GM19395 (cell line): ENCODE results near the gene CEP112.

Experiments used
- ATAC-seq: cut with Tn5 transposase; IDR thresholded peaks from one replicate; pipeline ENCODE4 v1.9.1; 2021; ENCODE audit warnings: mild to moderate bottlenecking, moderate library complexity; ENCODE audit not compliant: unreplicated experiment

The CEP112 gene

DNA sequence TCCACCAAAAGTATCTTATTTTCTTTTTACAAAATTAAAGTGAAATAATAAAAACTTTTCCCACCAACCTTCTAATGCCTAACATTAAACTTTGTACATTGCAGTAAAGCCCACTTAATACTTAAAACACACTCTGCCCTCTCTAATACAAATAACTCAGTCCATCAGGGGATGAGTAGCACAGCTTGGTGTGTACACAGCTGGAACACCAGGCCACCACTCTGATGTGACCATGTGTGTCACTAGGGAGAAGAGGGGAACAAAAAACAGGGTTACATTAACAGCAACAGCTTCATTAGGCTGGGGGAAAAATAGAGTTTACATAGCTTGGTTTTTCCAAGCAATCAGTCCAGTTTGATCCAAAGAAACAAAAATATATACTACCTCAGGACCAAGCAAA, 295.0 kb downstream of the CEP112 start:
- no peak for ATAC-seq

DNA sequence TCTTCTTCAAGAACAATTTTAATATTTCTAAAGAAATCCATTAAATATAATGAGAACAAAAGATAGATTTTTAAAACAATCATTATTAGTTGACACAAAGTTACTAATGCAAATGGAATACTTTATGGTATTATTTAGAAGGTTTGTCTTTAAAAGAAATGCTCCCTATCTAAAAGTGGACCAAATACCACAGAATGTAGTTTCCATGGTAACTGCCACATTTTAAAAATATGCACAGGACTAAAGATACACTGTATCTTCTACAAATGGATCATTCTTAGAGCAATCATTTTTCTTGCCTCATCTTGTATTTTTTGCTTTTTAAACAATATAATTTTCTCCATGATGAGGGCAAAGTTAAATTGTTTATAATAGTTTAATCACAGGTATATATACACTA, 296.0 kb downstream of the CEP112 start:
- no peak for ATAC-seq

DNA sequence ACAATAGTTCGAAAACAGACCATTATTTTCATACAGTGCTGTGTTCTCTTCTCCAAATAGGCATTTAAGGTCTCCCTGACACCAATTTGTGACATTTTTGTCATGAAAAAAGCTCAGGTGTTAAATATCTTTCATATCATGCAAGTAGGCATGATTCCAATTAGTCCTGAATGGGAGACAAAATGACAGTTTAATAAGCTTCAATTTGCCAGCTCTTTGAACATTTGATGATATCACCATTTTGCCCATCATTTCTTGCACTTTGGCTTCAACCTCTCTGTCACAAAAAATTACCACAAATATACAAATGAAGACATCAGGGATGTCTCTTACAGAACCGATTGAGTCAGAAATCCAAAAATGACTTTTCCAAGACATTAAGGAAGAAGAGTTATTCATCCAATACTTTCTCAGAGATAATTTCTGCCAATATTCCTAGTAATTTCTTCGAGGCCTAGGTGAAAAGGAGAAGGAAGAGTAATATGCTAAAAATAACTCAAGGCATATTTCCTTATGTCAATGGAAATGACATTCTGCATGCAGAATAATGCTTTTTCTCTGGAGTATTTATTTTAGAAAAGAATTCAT, 298.1 kb downstream of the CEP112 start:
- no peak for ATAC-seq

DNA sequence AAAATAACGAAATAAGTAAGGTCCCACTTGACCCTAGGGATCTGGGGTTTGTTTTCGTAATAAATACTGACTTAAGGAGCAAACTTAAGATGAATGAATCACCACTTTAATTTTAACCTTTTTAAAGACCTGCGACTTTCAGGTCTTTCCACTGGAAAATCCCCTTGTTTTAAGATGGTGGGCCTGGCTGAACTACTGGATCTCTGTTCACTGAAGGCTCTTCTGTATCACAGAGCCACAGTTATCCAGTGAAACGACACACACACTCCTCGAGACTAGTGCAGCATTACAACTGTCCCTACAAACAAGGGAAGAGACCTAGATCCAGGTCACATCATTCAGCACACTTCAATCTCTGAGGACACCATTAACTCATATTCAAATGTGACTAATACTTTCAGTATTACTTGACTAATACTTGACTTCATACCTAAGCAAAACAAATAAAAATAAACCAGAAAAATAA, 299.0 kb downstream of the CEP112 start:
- ATAC-seq = peak; percentile 58

DNA sequence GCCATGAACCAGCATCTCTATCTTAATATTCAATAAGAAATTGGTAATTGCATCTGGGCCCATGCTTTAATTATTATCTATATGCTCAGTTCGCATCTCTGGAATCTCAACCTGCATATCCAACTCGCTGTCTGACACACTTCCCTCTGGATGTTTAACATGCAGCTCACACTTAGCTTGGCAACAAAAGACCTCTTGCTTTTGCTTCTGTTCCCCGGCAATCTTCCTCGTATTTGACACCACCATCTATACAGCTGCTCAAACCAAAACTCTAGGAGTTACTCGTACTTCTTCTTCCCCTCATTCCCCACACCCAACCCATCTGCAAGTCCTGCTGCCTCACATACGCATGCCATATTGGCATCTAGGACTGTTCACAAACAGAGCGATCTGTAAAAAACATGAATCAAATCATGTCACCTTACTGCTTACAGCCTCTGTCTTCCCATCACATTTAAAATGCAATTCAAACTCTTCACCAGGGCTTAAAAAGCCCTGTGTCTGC, 300.6 kb downstream of the CEP112 start:
- ATAC-seq = no peak

DNA sequence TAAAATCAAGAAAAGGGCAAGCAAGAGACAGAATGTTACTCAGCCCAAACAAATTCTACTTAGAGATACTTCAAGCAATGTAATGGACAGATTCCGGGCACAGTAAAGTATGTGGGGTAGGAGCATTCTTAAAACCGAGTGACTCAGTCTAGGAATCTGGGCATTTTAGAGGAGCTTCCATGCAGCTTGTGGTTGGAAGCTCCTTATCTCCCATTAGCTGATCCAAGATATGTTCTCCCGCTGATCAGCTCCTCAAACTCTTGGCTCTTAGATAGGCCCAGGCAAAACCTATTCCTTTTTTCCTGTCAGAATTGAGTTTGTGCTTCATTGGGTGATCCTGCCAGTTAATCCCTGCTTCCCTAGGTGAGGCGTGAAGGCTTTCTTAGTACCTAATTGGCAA, 303.3 kb downstream of the CEP112 start:
- ATAC-seq = no peak

DNA sequence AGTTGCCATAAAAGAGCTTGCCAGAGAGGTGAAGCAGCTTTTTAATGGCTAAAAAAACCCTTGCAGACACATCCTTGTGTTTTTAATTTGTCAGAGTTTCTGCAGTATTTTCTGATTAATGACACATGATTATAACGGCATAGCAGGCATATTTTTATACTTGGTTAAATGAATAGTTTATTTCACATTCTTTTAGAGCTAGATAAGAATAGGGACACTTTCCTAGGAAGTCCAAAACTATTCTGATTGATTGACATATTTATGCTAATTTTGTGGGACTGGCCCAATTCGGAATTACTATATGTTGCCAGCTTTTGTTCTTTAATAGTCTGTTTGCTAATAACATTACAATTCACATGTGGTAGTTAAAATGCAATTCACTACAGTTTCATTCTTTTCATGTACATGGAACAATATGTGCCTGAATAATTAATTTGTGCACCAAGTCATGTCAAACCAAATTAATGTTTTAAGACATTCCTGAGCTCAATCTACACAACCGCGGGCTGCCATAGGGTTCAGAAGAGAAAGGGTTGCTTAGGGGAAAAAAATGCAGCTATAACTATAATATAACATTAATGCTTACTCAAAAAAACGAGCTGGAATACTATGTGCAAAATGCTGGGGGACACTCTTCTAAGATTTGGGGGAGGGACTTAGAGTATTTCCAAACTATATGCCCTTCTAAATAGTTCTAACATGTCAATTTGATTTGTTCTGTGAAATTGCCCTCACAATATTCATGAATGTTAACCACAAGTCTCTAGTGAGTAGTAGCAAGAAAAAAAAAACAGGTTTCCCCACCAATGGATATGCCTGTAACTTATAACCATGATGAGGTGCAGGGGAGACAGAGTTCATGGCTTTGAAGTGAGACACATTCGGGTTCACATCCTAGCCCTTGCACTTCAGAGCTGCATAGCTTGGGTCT, 305.4 kb downstream of the CEP112 start:
- no peak for ATAC-seq

DNA sequence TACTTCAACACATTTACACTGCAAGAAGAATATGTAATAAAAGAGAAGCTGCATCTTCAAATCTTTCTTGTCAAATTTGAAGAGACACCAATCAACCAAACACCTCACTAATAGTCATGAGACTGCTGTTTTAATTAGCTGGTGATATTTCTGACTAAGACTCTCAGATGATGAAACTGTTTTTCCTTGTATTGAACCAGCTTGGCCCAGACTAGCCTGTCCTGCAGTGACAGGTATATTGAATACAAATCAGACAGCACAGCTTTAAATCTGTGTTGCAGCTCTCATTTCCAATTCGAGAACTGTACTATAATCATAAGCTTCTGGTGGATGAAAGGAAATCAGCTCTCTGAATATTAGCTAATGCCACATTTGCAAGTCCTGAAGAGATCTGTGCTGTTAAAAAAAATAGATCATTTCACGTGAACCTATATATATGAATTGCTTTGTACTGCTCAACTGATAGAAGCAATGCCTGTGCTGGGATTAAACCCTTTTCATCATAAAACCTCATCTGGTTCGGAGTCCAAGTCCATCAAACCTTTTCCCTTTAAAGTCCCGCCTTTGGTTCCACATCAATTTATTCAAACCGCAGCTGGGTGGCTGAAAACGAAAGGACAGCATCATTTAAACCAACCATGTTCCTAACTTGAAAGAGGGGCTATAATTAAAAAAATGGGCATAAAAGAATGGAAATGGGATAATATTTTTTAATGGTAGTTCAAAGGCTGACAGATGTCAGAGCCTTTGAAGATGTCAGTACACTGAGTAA, 306.2 kb downstream of the CEP112 start:
- ATAC-seq = no peak

DNA sequence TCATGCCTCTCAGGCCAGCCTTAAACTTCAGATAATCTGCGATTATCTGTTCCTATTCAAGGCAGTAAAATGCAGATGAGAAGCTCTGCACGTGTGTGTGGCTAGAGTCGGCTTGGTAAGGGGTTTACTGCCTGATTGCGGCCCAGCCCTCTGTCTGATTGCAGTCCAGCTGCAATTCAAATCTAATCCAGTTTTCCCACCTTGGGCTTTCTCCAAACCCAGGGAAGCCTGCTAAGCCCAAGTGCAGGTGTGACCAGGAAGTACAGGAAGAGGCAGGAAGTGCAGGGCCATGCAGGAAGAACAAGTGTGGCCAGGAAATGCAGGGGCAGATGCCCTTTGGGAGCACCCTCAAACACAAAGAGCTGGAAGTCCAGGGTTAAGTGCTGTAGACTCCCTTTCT, 314.9 kb downstream of the CEP112 start:
- ATAC-seq = no peak

DNA sequence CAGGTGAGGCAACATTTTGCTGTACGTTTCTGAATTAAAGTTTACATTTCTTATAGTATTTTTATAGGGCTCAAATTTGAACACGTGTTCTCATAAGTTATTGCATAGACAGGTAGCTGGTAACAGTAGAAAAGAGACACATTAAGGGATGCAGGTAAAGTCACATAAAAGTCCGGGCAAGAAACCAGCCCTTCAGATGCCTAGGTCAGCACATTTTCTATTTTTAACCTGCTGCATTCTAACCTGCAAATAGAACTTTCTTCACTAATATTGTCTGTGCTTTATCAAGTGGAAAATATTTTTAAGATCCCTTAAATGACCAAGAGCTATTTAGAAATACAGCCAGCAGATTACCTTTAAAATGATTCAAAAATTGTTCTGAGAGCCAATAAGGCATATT, 323.1 kb downstream of the CEP112 start:
- no peak for ATAC-seq

DNA sequence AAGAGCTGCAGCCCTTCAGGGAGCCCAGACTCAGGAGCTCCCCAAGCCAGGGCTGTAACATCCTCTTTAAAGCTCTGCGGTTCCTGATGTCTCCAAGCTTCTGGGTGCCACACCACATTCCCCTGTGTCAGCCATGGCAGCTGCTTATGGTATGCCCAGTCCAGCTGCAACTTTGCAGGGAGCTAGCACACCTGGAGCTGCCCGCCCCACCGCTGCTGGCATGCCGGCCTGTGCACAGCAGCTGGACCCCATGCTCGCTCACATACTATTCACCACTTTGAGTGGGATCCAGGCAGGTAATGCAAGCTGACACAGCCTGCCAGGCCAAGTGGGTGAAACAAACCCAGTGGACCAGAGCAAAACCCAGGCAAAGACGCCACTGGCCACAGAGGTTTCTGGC, 324.9 kb downstream of the CEP112 start:
- ATAC-seq = no peak

DNA sequence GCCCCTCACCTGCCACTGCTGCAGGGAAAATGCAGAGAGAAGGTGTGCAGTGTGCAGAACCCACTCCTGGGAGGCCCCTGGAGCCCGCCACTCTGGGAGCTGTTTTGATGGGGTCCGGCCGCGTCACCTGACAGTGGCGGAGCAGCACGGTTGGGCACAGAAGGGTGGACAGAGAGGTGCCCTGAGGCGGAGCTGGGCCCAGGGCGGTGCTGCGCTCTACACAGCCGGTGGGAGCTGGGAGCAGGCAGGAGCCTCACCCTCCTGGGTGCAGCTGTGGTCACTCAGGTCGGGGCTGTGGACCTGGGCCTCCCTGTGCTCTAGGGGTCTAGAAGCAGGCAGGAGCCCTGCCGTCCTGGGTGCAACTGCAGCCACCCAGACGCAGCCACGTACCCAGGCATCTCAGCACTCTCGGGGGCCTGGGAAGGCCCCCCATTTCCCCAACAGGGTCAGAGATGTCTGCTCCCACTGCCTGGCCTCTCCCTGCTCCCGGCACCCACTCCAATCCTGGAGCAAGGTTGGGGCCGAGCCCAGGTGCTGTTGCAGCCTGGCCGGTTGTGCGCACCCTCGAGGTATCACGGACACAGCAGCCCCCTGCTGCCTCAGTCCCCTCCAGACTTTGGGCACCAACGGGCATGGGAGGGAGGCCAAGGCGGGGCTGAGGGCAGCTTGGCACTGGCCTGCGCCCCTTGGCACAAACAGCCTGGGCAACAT, 326.1 kb downstream of the CEP112 start:
- ATAC-seq = no peak

DNA sequence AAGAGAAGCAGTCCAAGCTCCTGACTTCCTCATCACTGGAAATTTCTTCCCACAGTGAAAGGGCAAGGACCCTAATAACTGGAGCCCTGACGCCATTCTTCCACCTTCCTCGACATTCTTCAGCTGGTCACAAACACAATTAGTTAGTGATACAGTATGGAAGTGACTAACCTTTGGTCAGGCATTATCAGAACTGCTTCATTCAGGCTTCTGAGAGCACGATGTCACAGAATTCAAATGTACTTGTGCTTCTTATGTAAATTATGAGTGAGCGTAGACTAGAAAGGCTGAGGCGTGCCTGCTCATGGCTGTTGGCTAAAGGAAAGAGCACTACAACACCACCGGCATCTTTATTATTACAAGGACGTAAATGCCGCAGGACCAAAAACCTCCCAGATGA, 327.5 kb downstream of the CEP112 start:
- ATAC-seq = no peak

DNA sequence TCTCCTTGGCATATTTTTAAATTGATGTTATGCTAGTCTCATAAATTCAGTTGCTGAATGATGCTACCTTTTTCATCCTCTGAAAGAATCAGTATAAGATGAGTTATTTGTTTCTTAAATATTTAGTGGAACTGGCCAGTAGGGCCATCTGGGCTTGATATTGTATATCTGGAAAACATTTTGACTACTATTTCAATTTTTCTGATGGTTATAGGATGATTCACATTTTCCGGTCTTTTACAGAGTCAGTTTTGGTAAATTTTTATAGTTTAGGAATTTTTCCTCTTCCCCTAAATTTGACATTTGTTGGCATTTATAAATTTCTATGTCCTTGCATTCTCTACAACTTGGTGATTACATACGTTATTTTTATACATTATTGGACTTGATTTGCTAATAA, 334.2 kb downstream of the CEP112 start:
- no peak for ATAC-seq

DNA sequence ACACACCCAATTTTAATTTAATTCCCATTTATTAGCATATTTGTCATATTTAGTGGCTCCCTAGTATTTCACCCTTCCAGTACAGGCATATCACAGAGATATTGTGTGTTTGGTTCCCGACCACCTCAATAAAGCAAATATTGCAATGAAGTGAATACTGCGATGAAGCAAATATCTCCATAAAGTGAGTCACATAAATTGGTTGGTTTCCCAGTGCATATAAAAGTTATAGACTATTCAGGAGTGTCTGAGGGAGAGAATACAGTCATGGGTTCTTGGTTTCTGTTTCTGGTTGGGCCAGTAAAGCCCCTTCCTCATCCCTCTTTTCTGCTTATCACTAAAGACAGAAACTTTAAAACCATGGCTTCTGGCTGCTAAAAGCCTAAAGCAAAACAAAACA, 335.1 kb downstream of the CEP112 start:
- no peak for ATAC-seq

DNA sequence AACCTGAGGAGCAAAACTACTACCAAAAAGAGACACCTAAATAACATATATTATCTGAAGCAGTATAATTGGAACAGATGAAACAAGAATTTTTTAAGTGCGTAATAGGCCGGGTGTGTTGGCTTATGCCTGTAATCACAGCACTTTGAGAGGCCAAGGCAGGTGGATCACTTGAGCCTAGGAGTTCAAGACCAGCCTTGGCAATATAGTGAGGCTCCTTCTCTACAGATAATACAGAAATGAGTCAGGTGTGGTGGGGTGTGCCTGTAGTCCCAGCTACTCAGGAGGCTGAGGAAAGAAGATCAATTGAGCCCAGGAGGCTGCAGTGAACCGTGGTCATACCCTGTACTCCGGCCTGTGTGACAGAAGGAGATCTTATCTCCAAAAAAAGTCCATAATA, 336.3 kb downstream of the CEP112 start:
- no peak for ATAC-seq

DNA sequence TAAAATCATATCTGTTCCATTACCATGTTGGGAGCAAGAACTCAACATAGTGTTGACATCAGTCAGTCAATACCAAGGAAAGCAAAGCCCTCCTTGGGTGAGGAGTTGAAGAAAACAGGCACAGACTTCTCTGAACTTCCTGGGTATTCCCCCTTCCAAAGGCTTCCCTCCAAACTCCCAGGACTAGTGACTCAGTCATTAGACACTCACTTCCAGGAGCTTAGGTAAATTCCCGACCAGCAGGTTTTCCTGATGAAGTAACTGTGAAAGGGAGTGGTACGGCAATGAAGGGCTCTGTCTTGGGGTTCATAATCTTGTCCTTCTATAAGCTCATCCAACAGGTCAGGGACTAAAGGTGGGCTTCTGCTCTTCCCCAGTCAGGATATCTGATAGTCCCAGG, 336.7 kb downstream of the CEP112 start:
- ATAC-seq = no peak

DNA sequence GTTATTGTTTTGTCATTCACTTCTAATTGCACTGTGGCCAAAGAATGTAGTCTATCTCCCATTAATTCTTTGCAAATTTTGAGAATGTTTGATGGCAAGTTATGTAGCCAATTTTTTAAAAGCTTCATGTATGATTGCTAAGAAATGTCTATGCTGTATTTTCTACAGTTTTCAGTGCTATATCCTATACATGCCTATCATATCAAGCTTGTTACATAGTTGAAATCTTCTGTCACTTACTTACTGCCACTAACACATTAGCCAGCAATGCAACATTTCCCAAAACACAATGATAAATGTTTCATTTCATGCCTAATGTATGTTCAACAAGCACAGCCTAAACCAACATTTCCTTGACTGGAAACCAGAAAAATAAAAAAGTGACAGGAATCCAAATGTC, 338.1 kb downstream of the CEP112 start:
- ATAC-seq = no peak

DNA sequence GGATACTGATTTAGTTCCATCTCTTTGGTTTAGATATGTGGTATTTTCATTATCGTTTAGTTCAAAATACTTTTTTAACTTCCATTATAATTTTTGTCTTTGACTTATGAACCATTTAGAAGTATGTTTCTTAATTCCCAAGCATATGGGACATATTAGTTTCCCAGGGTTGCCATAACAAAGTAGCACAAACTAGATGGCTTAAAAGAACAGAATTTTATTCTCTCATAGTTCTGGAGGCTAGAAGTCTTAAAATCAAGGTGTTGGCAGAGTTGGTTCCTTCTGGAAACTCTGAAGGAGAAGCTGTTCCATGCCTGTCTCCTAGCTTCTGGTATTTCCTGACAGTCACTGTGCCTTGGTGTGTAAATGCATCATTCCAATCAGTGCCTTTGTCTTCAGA, 339.0 kb downstream of the CEP112 start:
- no peak for ATAC-seq

DNA sequence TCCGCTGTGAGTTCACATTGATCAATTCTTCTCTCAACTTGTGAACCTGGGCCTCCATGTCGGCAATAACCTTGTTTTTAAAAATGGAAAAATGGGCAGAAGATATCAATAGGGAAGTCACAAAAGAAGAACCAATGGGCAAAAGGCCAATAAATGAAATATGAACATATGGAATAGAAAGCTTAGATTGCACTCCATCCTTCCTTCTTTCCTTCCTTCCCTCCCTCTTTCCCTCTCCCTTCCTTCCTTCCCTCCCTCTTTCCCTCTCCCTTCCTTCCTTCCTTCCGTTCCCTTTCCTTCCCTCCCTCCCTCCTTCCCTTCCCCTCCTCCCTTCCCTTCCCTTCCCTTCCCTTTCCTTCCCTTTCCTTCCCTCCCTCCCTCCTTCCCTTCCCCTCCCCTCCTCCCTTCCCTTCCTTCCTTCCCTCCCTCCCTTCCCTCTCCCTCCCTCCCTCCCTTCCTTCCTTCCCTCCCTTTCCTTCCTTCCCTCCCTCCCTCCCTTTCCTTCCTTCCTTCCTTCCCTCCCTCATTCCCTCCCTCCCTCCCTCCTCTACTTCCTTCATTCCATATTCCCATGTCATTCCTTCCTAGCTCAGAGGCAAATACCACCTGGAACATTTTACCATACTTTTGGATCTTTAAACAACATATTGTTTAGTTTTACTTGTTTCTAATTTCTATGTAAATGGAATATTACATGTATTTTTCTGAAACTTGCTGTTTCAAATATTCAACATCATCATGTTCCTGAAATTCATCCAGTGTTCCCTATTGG, 339.8 kb downstream of the CEP112 start:
- no peak for ATAC-seq
